GM10248 (cell line): Measurements from ENCODE around the gene SPECC1L.
"Not testable (repeated sequence)": the region's sequence is repeated elsewhere in the genome, so short reads cannot be mapped to it uniquely, and the experiment has no call there.

Source experiments
- CTCF ChIA-PET: fragments of 300-600 bp; sonication (Branson Sonifier 250); formaldehyde crosslinking; extraction: SDS; loops from one replicate; lab custom pipeline; 2021; ENCODE audit warnings: antibody characterized with exemption; lab: Yijun Ruan, JAX
- POLR2A ChIA-PET: fragments of 350-650 bp; sonication (Branson Sonifier 250); formaldehyde crosslinking; extraction: SDS; loops from one replicate; lab custom pipeline; 2020; ENCODE audit warnings: antibody characterized with exemption; lab: Yijun Ruan, JAX
- DNase-seq: peaks from one replicate; pipeline ENCODE4 v3.0.0; 2012; ENCODE audit errors: extremely low spot score
- CTCF ChIP-seq: IDR thresholded peaks from 2 replicates; pipeline ENCODE4 v1.5.1; 2012; ENCODE audit warnings: mild to moderate bottlenecking, low read depth; ENCODE audit errors: extremely low read depth, missing control alignments, control extremely low read depth

Gene SPECC1L

GRCh38 chr22:24236656-24237055 is 34.0 kb upstream of the SPECC1L start:
- ChIA-PET CTCF (interaction anchor here (1.1 to 1.9 kb wide), 2 partner anchors 10 to 47 kb away, joined by 3 to 7 read pairs; no protein-coding TSS in a partner anchor), POLR2A (no interaction called here)
- TF ChIP-seq CTCF: no peak
- DNase-seq: no peak

GRCh38 chr22:24238101-24238694 is 32.4 kb upstream of the SPECC1L start:
- DNase-seq, POLR2A ChIA-PET, CTCF ChIA-PET: not testable (repeated sequence)

- ChIA-PET CTCF (interaction anchor here (1.0 to 3.1 kb wide), 3 partner anchors 9 to 83 kb away, joined by 3 to 19 read pairs (median 3); no protein-coding TSS in a partner anchor), POLR2A (no interaction called here)
- no peak for DNase-seq
- no peak for TF ChIP-seq CTCF
Observed at GRCh38 chr22:24240381-24240780, 30.2 kb upstream of the SPECC1L start.

- DNase-seq, POLR2A ChIA-PET: not testable (repeated sequence)
- CTCF ChIA-PET: interaction anchor here (1.4 to 3.1 kb wide), 3 partner anchors 10 to 51 kb away, joined by 3 to 19 read pairs (median 10); no protein-coding TSS in a partner anchor
Observed at GRCh38 chr22:24240985-24241692, 29.5 kb upstream of the SPECC1L start.

GRCh38 chr22:24243417-24243816 is 27.2 kb upstream of the SPECC1L start:
- DNase-seq, POLR2A ChIA-PET: not testable (repeated sequence)
- CTCF ChIA-PET: interaction anchor here (1.1 to 3.1 kb wide), 5 partner anchors 11 to 54 kb away, joined by 3 to 19 read pairs (median 4); no protein-coding TSS in a partner anchor

- no peak for DNase-seq
- no peak for TF ChIP-seq CTCF
- CTCF ChIA-PET: interaction anchor here (1.6 to 1.8 kb wide), 2 partner anchors 12 to 13 kb away, joined by 4 read pairs; no protein-coding TSS in a partner anchor
- POLR2A ChIA-PET: no interaction called here
Observed at GRCh38 chr22:24244144-24244787, 26.4 kb upstream of the SPECC1L start.

- DNase-seq, POLR2A ChIA-PET: not testable (repeated sequence)
- CTCF ChIA-PET: interaction anchor here (1.6 to 1.8 kb wide), 2 partner anchors 13 to 14 kb away, joined by 4 read pairs; no protein-coding TSS in a partner anchor
Observed at GRCh38 chr22:24245030-24245431, 25.6 kb upstream of the SPECC1L start, which contains the start of gene GGT5. Gene GGT5, minus strand, starts transcription at chr22:24245082. Its CDS starts 357 bp downstream, at chr22:24244725.

- CTCF ChIA-PET: interaction anchor here (1.6 to 1.8 kb wide), 2 partner anchors 13 to 15 kb away, joined by 4 read pairs; no protein-coding TSS in a partner anchor
- POLR2A ChIA-PET, DNase-seq: not testable (repeated sequence)
Observed at GRCh38 chr22:24245584-24246561, 24.8 kb upstream of the SPECC1L start.
